Adrenal gland (tissue), 12 donors: ENCODE measurements around the gene RALGAPA1. TPM values are rescaled to one million over a fixed set of nuclear protein-coding genes. Genes with fewer than 3 reads are reported as not detected.
"Not testable (repeated sequence)": the region's sequence is repeated elsewhere in the genome, so short reads cannot be mapped to it uniquely, and the experiment has no call there.

Experiments used
- DNase-seq, 7 donors: peaks; one replicate each; pipeline ENCODE4 v3.0.0-alpha.2; 2019 to 2020
- H3K27ac ChIP-seq, 5 donors: fragments of 200-600 bp; sonication (generic) in 4 of 5; 1 replicate in 3 of 5; 2 replicates in 2 of 5; pipeline versions ENCODE4 v1.5.1 to v1.8.0; 2016 to 2020; ENCODE audit warnings: mild to moderate bottlenecking in 1 of 5
- H3K27me3 ChIP-seq: fragments of 200-600 bp; 2 replicates; pipeline ENCODE4 v1.8.0; 2021
- H3K36me3 ChIP-seq, 2 donors: fragments of 200-600 bp; replicated peaks in 1 of 2; 1 replicate in 1 of 2; 2 replicates in 1 of 2; pipeline versions ENCODE4 v1.5.1 to v1.8.0; 2018 to 2022
- H3K4me1 ChIP-seq, 2 donors: fragments of 200-600 bp; replicated peaks in 1 of 2; 1 replicate in 1 of 2; 2 replicates in 1 of 2; pipeline versions ENCODE4 v1.5.1 to v1.8.0; 2018 to 2021
- H3K4me3 ChIP-seq, 4 donors: fragments of 200-600 bp; sonication (generic) in 3 of 4; one replicate each; pipeline ENCODE4 v1.5.1; 2016 to 2018
- H3K9me3 ChIP-seq, 3 donors: fragments of 200-600 bp; sonication (generic) in 1 of 3; replicated peaks in 1 of 3; 1 replicate in 2 of 3; 2 replicates in 1 of 3; pipeline versions ENCODE4 v1.5.1 to v1.8.0; 2016 to 2021
- POLR2A ChIP-seq, 2 donors: fragments of 450-650 bp; IDR thresholded peaks; one replicate each; pipeline ENCODE4 v1.6.1; 2017; ENCODE audit warnings: antibody characterized with exemption in 2 of 2, mild to moderate bottlenecking in 2 of 2, moderate library complexity in 1 of 2
- WGBS, 4 donors: extraction: QIAGEN DNeasy Blood & Tissue Kit in 2 of 4; methylation state at CpG; one replicate each; pipeline versions ENCODE4 v1.1.5 to v1.1.7; 2013 to 2017; 5-methylcytosine and 5-hydroxymethylcytosine counted together
- intact Hi-C, 2 donors: fragments of 100-400 bp; cut with DNase I; formaldehyde crosslinking; loops; one replicate each; pipeline versions ENCODE4 v1.14.1 to v1.15.0; 2022 to 2023
- polyA plus RNA-seq, 3 donors: library from polyadenylated mRNA; stranded (reverse); fragments of 200-250 nt in 2 of 3; fragments of 350-450 nt in 1 of 3; fragmentation: Illumina TruSeq in 1 of 3; extraction: RNeasy Lipid Tissue Mini Kit (QIAGEN cat#74804) in 1 of 3; gene quantifications; one replicate each; pipeline ENCODE4 v1.2.3, GENCODE V29; 2013 to 2014
- total RNA-seq, 9 donors: library from RNA; depleted of rRNA in 4 of 9; stranded (reverse); fragments of >200 nt in 4 of 9; fragments of 120-200 nt in 1 of 9; fragmentation: NEBNext Ultra II Directional in 1 of 9; extraction: Animal tissue kit (Norgen Biotek cat#: 25700) in 1 of 9; gene quantifications; one replicate each; pipeline versions ENCODE4 v1.1.0 to v1.2.4, GENCODE V29; 2013 to 2023
- TF ChIP-seq, protein P1 (sequence below), 6 experiments: fragments of 450-650 bp in 4 of 6; fragments of 200-600 bp in 2 of 6; sonication (generic) in 1 of 6; IDR thresholded peaks; 1 replicate in 5 of 6; 2 replicates in 1 of 6; pipeline versions ENCODE4 v1.5.1 to v1.8.0; 2016 to 2021; ENCODE audit warnings: antibody characterized with exemption in 6 of 6, mild to moderate bottlenecking in 2 of 6, moderate library complexity in 1 of 6
- donor health status: healthy with polysubstance abuse.
- donor health status: Bipolar disorder and iron deficiency.
- donor health status: DM: yes; HTN: yes; CAD: no.
- donor health status: DM: no; HTN: no; CAD: no.
- donor health status: DM: no; HTN: no; CAD: no.
- donor health status: DM: yes; HTN: yes; CAD: no.

The RALGAPA1 gene
- total and polyA plus RNA-seq, 12 donors = 31.7 to 116 (median 64.8) TPM

GRCh38 chr14:35742442-35742841 lies 66.7 kb downstream of the RALGAPA1 start:
- TF ChIP-seq, protein P1, sequence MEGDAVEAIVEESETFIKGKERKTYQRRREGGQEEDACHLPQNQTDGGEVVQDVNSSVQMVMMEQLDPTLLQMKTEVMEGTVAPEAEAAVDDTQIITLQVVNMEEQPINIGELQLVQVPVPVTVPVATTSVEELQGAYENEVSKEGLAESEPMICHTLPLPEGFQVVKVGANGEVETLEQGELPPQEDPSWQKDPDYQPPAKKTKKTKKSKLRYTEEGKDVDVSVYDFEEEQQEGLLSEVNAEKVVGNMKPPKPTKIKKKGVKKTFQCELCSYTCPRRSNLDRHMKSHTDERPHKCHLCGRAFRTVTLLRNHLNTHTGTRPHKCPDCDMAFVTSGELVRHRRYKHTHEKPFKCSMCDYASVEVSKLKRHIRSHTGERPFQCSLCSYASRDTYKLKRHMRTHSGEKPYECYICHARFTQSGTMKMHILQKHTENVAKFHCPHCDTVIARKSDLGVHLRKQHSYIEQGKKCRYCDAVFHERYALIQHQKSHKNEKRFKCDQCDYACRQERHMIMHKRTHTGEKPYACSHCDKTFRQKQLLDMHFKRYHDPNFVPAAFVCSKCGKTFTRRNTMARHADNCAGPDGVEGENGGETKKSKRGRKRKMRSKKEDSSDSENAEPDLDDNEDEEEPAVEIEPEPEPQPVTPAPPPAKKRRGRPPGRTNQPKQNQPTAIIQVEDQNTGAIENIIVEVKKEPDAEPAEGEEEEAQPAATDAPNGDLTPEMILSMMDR (IDR thresholded peaks at IDR 0.05) = no peak
- no peak for TF ChIP-seq POLR2A (IDR thresholded peaks at IDR 0.05)

GRCh38 chr14:35742032-35742371 lies 67.1 kb downstream of the RALGAPA1 start:
- Histone ChIP-seq H3K9me3 (no peaks in the 10 kb centered on the region), H3K36me3 (peaks cover 0 to 34% of the 10 kb centered on the region in 2 donors), H3K27me3 (no peaks in the 10 kb centered on the region), H3K4me3 (no peak overlapping the region), H3K27ac (no peak overlapping the region), H3K4me1 (no peaks in the 10 kb centered on the region)
- intact Hi-C loops = no loop called here
- no peak for DNase-seq
- WGBS, 4 donors = 94 to 98% (median 95%) methylated on average over 1 of the region's 1 CpG
- TF ChIP-seq POLR2A (IDR thresholded peaks at IDR 0.05) = no peak
- TF ChIP-seq, protein P1 (IDR thresholded peaks at IDR 0.05) = no peak

More at GRCh38 chr14:35742442-35742841, 66.7 kb downstream of the RALGAPA1 start:
- intact Hi-C loops = no loop called here
- no peaks in the 10 kb centered on the region for H3K27me3 ChIP-seq
- H3K4me1 ChIP-seq = no peaks in the 10 kb centered on the region
- no peak for DNase-seq
- no peak overlapping the region for H3K27ac ChIP-seq
- 85 to 100% (median 96%) methylated on average over 1 of the region's 1 CpG for WGBS, 4 donors
- no peaks in the 10 kb centered on the region for H3K9me3 ChIP-seq
- peaks cover 0 to 32% of the 10 kb centered on the region in 2 donors for H3K36me3 ChIP-seq
- H3K4me3 ChIP-seq = no peak overlapping the region

GRCh38 chr14:35741345-35742031 lies 67.6 kb downstream of the RALGAPA1 start:
- Histone ChIP-seq H3K4me3 (no peak overlapping the region), H3K9me3 (no peaks in the 10 kb centered on the region), H3K27me3 (no peaks in the 10 kb centered on the region), H3K36me3 (peaks cover 0 to 33% of the 10 kb centered on the region in 2 donors), H3K4me1 (peaks cover 0 to 2% of the 10 kb centered on the region in 2 donors), H3K27ac (no peak overlapping the region)
- DNase-seq = no peak
- TF ChIP-seq POLR2A (IDR thresholded peaks at IDR 0.05) = no peak
- TF ChIP-seq, protein P1 (IDR thresholded peaks at IDR 0.05) = no peak
- intact Hi-C loops = no loop called here
- 91 to 96% (median 93%) methylated on average over 3 of the region's 3 CpGs for WGBS, 4 donors

DNA sequence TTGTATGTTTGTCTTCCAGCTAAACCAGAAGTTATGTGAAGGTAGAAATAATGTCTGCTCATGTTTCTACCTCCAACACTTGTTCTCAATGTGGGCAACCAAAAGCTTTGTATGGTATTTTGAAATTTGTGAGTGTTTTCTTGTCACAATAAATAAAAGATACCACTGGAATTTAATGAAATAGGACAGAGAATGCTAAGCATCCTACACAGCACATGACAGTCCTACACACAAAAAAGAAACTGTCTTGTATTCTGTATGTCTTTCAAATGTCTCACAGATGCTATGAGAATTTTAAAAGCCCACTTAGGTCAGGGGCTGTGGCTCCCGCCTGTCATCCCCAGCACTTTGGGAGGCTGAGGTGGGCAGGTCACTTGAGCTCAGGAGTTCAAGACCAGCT lies 68.9 kb downstream of the RALGAPA1 start:
- intact Hi-C loops = no loop called here
- 93 to 100% (median 98%) methylated on average over 1 of the region's 1 CpG for WGBS, 4 donors
- Histone ChIP-seq H3K9me3 (no peaks in the 10 kb centered on the region), H3K4me3 (no peak overlapping the region), H3K27me3 (no peaks in the 10 kb centered on the region), H3K27ac (no peak overlapping the region), H3K36me3 (peaks cover 0 to 22% of the 10 kb centered on the region in 2 donors), H3K4me1 (peaks cover 0 to 6% of the 10 kb centered on the region in 2 donors)
- DNase-seq = no peak
- no peak for TF ChIP-seq POLR2A (IDR thresholded peaks at IDR 0.05)
- TF ChIP-seq, protein P1 (IDR thresholded peaks at IDR 0.05) = no peak

GRCh38 chr14:35735163-35735562 lies 73.9 kb downstream of the RALGAPA1 start:
- WGBS, 4 donors = 92 to 97% (median 95%) methylated on average over 3 of the region's 3 CpGs
- H3K4me3 ChIP-seq, H3K9me3 ChIP-seq, H3K27ac ChIP-seq, H3K27me3 ChIP-seq, DNase-seq, H3K36me3 ChIP-seq, intact Hi-C loops, H3K4me1 ChIP-seq: not testable (repeated sequence)

DNA sequence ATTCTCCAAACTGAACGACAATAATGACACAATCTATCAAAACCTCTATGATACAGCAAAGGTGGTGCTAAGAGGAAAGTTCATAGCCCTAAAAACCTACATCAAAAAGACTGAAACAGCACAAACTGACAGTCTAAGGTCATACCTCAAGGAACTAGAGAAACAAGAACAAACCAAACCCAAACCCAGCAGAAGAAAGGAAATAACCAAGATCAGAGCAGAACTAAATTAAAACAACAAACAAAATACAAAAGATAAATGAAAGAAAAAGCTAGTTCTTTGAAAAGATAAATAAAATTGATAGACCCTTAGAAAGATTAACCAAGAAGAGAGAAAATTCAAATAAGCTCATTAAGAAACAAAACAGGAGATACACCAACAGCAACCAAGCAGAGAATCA lies 75.6 kb downstream of the RALGAPA1 start:
- intact Hi-C loops, DNase-seq, H3K4me3 ChIP-seq, H3K27me3 ChIP-seq, H3K9me3 ChIP-seq, H3K4me1 ChIP-seq, H3K36me3 ChIP-seq, H3K27ac ChIP-seq: not testable (repeated sequence)
- 76 to 100% (median 96%) methylated on average over 1 of the region's 1 CpG for WGBS, 4 donors
